ENCODE data around the gene ZNF611. TPM values are rescaled to one million over a fixed set of nuclear protein-coding genes. Genes with fewer than 3 reads are reported as not detected.
"Not testable (repeated sequence)": the region's sequence is repeated elsewhere in the genome, so short reads cannot be mapped to it uniquely, and the experiment has no call there.

The ZNF611 gene
- total and polyA plus RNA-seq, 2 of the 13 experiments (the other 11 are each of a cell fraction or from before 2014, with no cell fraction given): 2.7 to 4.1 TPM

DNA sequence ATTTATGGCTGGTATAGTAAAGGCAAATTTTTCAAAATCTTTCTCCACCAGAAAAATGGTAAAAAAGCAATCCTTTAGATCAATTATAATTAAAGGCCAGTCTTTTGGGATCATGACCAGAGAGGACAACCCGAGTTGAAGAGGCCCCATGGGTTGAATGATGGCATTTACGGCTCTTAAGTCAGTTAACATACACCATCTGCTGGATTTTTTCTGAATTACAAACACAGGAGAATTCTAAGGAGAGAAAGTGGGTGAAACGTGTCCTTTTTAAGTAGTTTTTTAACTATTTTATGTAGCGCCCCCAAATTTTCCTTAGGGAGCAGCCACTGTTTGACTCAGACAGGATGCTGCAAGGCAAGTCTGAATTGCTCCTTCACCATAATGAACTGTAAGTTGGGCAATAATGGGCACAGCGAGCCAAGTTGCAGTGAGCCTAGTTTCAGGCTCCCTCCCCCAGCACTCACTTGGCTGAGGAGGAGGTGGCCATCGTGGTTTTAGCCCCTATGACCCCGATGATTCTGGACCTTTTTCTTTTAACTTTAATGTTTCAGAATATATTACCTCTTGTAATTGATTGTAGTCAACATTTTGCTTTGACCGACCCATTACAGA is 13.6 kb upstream of the ZNF611 start (continued):
- TF ChIP-seq SMAD1 (CRISPR knock-in tag; IDR thresholded peaks at IDR 0.05; ENCODE audit: borderline replicate concordance, low read depth): no peak
- TF ChIP-seq, protein P1, sequence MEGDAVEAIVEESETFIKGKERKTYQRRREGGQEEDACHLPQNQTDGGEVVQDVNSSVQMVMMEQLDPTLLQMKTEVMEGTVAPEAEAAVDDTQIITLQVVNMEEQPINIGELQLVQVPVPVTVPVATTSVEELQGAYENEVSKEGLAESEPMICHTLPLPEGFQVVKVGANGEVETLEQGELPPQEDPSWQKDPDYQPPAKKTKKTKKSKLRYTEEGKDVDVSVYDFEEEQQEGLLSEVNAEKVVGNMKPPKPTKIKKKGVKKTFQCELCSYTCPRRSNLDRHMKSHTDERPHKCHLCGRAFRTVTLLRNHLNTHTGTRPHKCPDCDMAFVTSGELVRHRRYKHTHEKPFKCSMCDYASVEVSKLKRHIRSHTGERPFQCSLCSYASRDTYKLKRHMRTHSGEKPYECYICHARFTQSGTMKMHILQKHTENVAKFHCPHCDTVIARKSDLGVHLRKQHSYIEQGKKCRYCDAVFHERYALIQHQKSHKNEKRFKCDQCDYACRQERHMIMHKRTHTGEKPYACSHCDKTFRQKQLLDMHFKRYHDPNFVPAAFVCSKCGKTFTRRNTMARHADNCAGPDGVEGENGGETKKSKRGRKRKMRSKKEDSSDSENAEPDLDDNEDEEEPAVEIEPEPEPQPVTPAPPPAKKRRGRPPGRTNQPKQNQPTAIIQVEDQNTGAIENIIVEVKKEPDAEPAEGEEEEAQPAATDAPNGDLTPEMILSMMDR (CRISPR knock-in tag; IDR thresholded peaks at IDR 0.05): peak; percentile 33

DNA sequence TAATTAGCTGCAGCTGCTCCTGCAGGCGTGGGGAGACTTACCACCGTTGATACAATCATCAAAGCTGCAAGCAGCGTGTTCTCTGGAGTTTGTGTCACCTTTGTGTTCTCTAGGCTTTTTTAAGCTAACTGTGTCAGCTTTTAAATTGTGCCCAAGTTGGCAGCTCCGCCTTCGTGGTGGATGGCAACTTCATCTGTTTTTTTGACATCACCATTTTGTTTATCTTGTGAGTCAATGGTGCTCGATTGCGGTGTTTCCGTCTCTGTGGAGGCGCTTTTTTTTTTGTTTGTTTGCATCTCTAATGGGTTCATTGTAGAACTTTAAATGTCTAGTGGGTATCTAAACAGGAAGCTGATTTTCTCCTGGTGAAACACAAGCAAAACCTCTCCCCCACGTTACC is 11.1 kb upstream of the ZNF611 start:
- H3K36me3 ChIP-seq (replicated peaks in 1 of 2; ENCODE audit: control insufficient read depth in 1 of 2, insufficient read depth in 2 of 2, low read length in 2 of 2); H4K20me1 ChIP-seq (ENCODE audit: insufficient read depth, low read length); H3K4me3 ChIP-seq (replicated peaks in 1 of 3; ENCODE audit: insufficient read depth in 1 of 3, low read depth in 2 of 3, low read length in 3 of 3); DNase-seq (ENCODE audit: low spot score); FAIRE-seq; ATAC-seq; H3K4me2 ChIP-seq (ENCODE audit: low read depth, low read length); in situ Hi-C loops (cut with HindIII; ENCODE audit: extremely low pct_ligation_motif_present, low pct_unique_long_range_greater_than_20kb); CTCF ChIA-PET (ENCODE audit: low intra/inter-chr PET ratio, low total read pairs); H3K27ac ChIP-seq (ENCODE audit: extremely low read length, insufficient read depth, low read length); BruUV-seq (replicated peaks); H3K9ac ChIP-seq (ENCODE audit: insufficient read depth, low read depth, low read length); H3K79me2 ChIP-seq (ENCODE audit: insufficient read depth, low read length); H2AFZ ChIP-seq (ENCODE audit: low read length); H3K27me3 ChIP-seq (ENCODE audit: control insufficient read depth in 1 of 2, insufficient read depth in 2 of 2, low read length in 2 of 2); TF ChIP-seq FOXP1 (IDR thresholded peaks at IDR 0.05): not testable (repeated sequence)
- POLR2A ChIA-PET: interaction anchor here (0.6 kb wide), 1 partner anchor 20 kb away, joined by 4 read pairs; no protein-coding TSS in a partner anchor
- peaks cover 40% of the 10 kb centered on the region for H3K4me1 ChIP-seq (ENCODE audit: insufficient read depth, low read length)
- intact Hi-C loops (cut with micrococcal nuclease; ENCODE audit: unreplicated experiment): loop anchor here (10.0 kb wide), 1 partner anchor 421 kb away; no protein-coding TSS in a partner anchor
- TF ChIP-seq FOXP1 (CRISPR knock-in tag; IDR thresholded peaks at IDR 0.05) (peak; percentile 37; the same call in 1 of the 2 replicates), FOSL2 (CRISPR knock-in tag; IDR thresholded peaks at IDR 0.05) (0 out of 2 replicates have a peak, but pooled peaks have one; percentile 32)
- WGBS (ENCODE audit: low lambda C conversion rate): 16% methylated on average over 8 of the region's 10 CpGs
- peaks cover 18% of the 10 kb centered on the region; the same call in 1 of the 2 replicates for H3K9me3 ChIP-seq (ENCODE audit: low read length)

Measured in HepG2 (cell line).